GM12891 (cell line): ENCODE results near the gene ABCC4.

Experiments used
- PAX5 ChIP-seq: IDR thresholded peaks from 2 replicates; pipeline ENCODE4 v1.6.1; 2011; ENCODE audit warnings: low read length, moderate library complexity, mild to moderate bottlenecking; ENCODE audit not compliant: insufficient read depth, severe bottlenecking
- POLR2A ChIP-seq: IDR thresholded peaks from 2 replicates; pipeline ENCODE4 v1.6.1; 2011; ENCODE audit warnings: low read depth, low read length, control low read depth
- POLR2AphosphoS5 ChIP-seq: IDR thresholded peaks from 2 replicates; pipeline ENCODE4 v1.6.1; 2011; ENCODE audit warnings: low read depth, low read length, control low read depth

DNA sequence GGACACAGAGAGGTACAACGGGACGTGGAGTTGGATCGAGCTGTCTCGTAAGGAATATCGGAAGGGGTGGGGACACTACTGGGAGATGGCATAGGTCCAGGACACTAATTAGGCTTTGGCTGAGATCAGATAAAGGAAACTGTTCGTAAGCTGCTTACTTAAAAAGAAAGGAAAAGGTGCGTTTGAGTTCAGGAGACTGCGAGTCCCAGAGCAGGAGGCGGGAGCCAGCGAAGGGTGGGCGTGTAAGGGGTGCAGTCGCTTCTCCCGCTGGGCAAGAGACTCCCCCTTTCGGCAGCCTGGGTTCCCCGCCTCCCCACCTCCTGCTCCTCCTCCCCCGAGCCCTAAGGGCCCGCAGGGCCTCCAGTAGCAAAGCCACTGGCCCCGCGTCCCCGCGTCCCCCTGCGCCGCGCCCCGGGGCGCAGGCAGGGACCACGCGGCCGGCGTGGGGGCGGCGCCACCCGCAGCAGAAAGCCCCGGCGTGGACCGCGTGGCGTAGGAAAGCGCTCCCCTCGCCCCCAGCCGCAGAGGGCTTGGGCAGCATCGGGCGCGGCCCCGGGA is 547 bp downstream of the ABCC4 start:
- TF ChIP-seq POLR2A (no peak), PAX5 (no peak), POLR2AphosphoS5 (no peak)
